Uterus (tissue), 4 donors: Measurements from ENCODE around the gene TBC1D16. TPM values are rescaled to one million over a fixed set of nuclear protein-coding genes. Genes with fewer than 3 reads are reported as not detected.

Experiments
- DNase-seq, 2 donors: peaks; one replicate each; pipeline ENCODE4 v3.0.0-alpha.2; 2019 to 2020
- H3K27ac ChIP-seq, 2 donors: fragments of 200-600 bp; sonication (generic); 1 replicate in 1 of 2; 2 replicates in 1 of 2; pipeline ENCODE4 v1.5.1; 2016 to 2018
- H3K27me3 ChIP-seq, 2 donors: fragments of 200-600 bp; sonication (generic); one replicate each; pipeline ENCODE4 v1.5.1; 2018 to 2019; ENCODE audit warnings: control low read depth in 1 of 2
- H3K36me3 ChIP-seq, 2 donors: fragments of 200-600 bp; sonication (generic); one replicate each; pipeline ENCODE4 v1.5.1; 2019; ENCODE audit warnings: control low read depth in 1 of 2
- H3K4me1 ChIP-seq, 2 donors: fragments of 200-600 bp; sonication (generic); one replicate each; pipeline ENCODE4 v1.5.1; 2018 to 2019; ENCODE audit warnings: control low read depth in 1 of 2
- H3K4me3 ChIP-seq, 2 donors: fragments of 200-600 bp; sonication (generic); 1 replicate in 1 of 2; 2 replicates in 1 of 2; pipeline ENCODE4 v1.5.1; 2018 to 2019; ENCODE audit warnings: mild to moderate bottlenecking in 1 of 2
- H3K9me3 ChIP-seq, 2 donors: fragments of 200-600 bp; sonication (generic); one replicate each; pipeline ENCODE4 v1.5.1; 2019; ENCODE audit warnings: control low read depth in 1 of 2
- POLR2A ChIP-seq, 2 donors: fragments of 450-650 bp; IDR thresholded peaks; one replicate each; pipeline ENCODE4 v1.6.1; 2016; ENCODE audit warnings: antibody characterized with exemption in 2 of 2, mild to moderate bottlenecking in 1 of 2, moderate library complexity in 1 of 2
- intact Hi-C: fragments of 100-400 bp; cut with DNase I; formaldehyde crosslinking; loops from one replicate; pipeline ENCODE4 v1.15.1; 2023; ENCODE audit warnings: low total_unique reads
- total RNA-seq, 4 donors: library from RNA; depleted of rRNA in 3 of 4; stranded (reverse); fragments of >200 nt in 3 of 4; gene quantifications; one replicate each; pipeline versions ENCODE4 v1.1.0 to v1.2.4, GENCODE V29; 2014 to 2023
- TF ChIP-seq, protein P1 (sequence below), 4 experiments: fragments of 200-600 bp in 2 of 4; fragments of 450-650 bp in 2 of 4; sonication (generic) in 2 of 4; IDR thresholded peaks; one replicate each; pipeline ENCODE4 v1.5.1; 2016 to 2019; ENCODE audit warnings: antibody characterized with exemption in 4 of 4, mild to moderate bottlenecking in 2 of 4, moderate library complexity in 1 of 4
- donor health status: DM: yes; HTN: yes; CAD: no.

The TBC1D16 gene
- total RNA-seq, 4 donors from 2014 or later: 3.8 to 58.2 (median 18.3) TPM

DNA sequence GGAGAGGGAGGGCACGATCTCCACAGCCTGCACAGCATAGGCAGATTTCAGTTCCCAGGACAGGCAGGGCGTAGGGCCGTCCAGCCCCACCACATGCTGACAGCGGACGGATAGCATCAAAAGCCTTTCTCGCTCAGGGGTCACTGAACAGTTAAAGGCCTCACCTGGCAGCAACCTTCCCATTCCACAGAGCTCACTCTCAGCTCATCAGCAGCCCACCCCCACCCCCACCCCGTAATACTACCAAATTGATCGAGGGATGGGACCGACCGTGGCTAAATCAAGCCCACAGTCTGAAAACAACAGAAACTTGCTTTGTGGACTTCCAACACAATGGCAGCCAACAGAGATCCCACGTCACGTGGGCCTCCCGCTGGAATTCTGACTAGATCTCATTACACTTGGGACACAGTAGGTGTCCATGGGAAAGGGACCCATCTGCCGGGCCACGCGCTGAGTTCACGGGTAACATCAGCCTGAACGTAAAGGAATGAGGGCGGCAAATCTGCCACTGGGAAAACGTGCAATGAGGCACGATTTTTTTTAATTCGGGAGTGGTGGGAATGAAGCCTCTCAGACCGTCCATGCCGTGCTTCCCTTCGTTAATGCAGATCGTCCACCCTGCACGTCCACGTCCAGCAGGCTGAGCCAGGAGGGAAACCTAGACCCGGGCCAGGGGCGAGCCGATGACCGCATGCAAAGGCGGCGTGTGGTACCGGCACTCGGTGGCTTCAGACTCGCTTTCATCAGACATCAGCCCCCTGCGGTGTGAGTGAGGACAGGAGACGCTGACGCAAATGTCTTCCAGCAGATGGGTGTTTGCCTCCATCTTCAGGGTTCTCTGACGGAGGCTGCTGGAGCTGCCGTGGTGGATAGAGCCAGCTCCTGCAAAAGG, 92.1 kb downstream of the TBC1D16 start:
- Histone ChIP-seq H3K4me3 (no peak overlapping the region), H3K27ac (no peak overlapping the region), H3K27me3 (no peaks in the 10 kb centered on the region), H3K4me1 (no peaks in the 10 kb centered on the region), H3K9me3 (no peaks in the 10 kb centered on the region), H3K36me3 (no peaks in the 10 kb centered on the region)
- intact Hi-C loops: no loop called here
- DNase-seq: peak in 1 of 2 donors; percentile 11
- no peak for TF ChIP-seq POLR2A (IDR thresholded peaks at IDR 0.05)
- TF ChIP-seq, protein P1, sequence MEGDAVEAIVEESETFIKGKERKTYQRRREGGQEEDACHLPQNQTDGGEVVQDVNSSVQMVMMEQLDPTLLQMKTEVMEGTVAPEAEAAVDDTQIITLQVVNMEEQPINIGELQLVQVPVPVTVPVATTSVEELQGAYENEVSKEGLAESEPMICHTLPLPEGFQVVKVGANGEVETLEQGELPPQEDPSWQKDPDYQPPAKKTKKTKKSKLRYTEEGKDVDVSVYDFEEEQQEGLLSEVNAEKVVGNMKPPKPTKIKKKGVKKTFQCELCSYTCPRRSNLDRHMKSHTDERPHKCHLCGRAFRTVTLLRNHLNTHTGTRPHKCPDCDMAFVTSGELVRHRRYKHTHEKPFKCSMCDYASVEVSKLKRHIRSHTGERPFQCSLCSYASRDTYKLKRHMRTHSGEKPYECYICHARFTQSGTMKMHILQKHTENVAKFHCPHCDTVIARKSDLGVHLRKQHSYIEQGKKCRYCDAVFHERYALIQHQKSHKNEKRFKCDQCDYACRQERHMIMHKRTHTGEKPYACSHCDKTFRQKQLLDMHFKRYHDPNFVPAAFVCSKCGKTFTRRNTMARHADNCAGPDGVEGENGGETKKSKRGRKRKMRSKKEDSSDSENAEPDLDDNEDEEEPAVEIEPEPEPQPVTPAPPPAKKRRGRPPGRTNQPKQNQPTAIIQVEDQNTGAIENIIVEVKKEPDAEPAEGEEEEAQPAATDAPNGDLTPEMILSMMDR (IDR thresholded peaks at IDR 0.05): no peak

DNA sequence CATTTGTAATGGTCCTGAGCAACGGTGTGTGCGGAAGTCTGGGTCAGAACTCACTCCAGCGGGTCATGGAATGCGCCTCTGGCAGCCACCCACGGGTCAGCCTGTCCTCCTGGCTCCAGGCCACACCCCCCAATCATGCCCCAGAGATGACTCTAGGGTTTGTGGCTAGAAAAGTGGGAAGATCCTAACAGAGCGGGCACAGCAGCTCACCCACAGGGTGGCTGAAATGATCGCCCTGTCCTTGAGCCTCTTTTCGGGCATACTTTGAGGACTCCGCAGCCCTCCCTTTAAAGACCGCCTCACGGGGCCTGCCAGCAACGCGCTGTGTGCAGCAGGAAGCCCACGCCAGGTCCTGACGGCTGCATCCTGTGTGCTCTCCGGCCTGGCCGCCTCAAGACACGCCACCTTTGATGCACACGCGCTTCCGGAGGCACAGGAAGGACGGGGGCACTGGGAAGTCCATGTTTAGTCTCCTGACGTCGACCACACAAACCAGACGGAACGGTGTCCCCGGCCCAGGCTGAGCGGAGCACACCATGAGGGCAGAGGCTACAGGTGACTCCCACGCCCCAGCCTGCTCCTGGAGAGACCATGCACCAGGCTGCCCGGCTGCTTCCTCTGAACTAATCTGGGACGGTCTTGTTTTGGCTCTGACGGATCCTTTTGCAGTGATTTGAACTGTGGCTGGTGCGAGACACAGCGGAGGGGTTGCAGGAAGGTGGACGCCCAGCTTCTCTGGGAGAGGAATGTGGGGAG, 92.9 kb downstream of the TBC1D16 start:
- intact Hi-C loops: no loop called here
- no peaks in the 10 kb centered on the region for H3K36me3 ChIP-seq
- TF ChIP-seq, protein P1 (IDR thresholded peaks at IDR 0.05): no peak
- no peak for TF ChIP-seq POLR2A (IDR thresholded peaks at IDR 0.05)
- H3K4me1 ChIP-seq: no peaks in the 10 kb centered on the region
- H3K27me3 ChIP-seq: no peaks in the 10 kb centered on the region
- no peaks in the 10 kb centered on the region for H3K9me3 ChIP-seq
- peak; percentile 55 to 65 for DNase-seq
- H3K4me3 ChIP-seq: no peak overlapping the region
- no peak overlapping the region for H3K27ac ChIP-seq

DNA sequence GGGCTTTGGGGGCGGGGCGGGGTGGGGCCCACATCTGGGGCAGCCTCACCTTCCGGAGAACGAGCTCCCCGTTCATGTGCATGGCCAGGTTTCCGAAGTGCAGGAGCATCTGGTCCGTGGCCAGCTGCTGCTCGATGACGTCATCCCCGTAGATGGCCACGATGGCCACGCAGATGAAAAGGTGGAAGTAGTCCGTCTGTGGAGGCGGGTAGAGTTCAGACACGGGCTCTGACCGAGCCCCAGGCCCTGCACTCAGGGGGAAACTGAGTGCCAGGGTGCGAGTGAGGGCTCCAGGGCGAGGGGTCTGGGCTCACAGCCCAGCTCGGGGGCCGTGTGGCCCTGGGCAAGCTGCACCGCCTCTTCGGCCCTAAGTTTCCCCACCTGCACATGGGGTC, 93.7 kb downstream of the TBC1D16 start:
- no peak overlapping the region for H3K27ac ChIP-seq
- H3K4me3 ChIP-seq: no peak overlapping the region
- no peaks in the 10 kb centered on the region for H3K4me1 ChIP-seq
- H3K27me3 ChIP-seq: no peaks in the 10 kb centered on the region
- peak in 1 of 2 donors; percentile 19 for DNase-seq
- TF ChIP-seq POLR2A (IDR thresholded peaks at IDR 0.05): no peak
- TF ChIP-seq, protein P1 (IDR thresholded peaks at IDR 0.05): no peak
- H3K36me3 ChIP-seq: no peaks in the 10 kb centered on the region
- H3K9me3 ChIP-seq: no peaks in the 10 kb centered on the region
- intact Hi-C loops: no loop called here

DNA sequence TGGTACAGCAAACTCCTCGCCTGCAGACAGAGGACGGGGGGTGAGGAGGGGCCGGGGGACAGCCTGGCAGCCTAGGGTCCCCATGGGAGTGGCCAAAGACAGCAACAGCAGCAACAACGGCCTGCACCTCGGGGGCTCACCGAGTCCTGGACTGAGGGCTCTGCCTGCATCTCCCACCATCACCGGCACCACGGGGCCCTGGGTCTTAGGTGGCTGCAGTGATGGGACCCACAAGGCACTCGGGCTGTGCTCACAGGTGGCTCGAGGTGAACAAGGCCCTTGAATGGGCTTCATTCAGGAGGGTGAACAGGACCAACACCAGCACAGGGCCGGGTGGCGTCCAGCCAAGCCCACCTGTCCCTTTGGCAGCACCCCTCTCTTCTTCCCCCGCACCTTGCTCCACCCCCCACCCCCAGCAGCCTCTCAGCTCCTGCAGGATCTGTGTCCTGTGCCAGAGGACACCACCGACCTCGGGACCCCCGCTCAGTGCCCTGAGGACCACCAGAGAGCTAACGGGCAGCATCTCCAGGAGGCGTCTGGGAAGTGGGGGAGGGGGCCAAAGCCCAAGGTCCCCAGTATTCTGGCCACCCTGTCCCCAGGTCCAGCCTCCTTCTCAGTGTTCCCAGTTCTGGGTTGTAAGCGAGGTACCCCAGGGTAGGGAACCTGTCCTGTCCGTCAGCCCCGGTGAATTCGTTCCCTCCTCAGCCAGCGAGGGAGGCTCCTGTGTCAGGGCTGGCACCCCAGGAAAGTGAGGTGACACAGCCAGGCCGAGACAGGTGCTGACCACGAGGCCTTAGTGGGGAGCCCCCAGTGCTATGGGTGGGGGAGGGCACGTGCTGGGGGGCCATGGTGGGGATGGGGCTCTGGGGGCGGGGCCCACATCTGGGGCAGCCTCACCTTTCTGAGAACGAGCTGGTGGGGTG, 94.3 kb downstream of the TBC1D16 start:
- TF ChIP-seq, protein P1 (IDR thresholded peaks at IDR 0.05): no peak
- no peak for TF ChIP-seq POLR2A (IDR thresholded peaks at IDR 0.05)
- no peaks in the 10 kb centered on the region for H3K27me3 ChIP-seq
- H3K4me1 ChIP-seq: no peaks in the 10 kb centered on the region
- no peaks in the 10 kb centered on the region for H3K36me3 ChIP-seq
- DNase-seq: no peak
- no peaks in the 10 kb centered on the region for H3K9me3 ChIP-seq
- intact Hi-C loops: no loop called here
- H3K4me3 ChIP-seq: no peak overlapping the region
- no peak overlapping the region for H3K27ac ChIP-seq
